Measurements from ENCODE around the gene TMPRSS6.
A peak's percentile ranks its signal among the peaks of the same experiment; 100 is the strongest.

Gene TMPRSS6

DNA sequence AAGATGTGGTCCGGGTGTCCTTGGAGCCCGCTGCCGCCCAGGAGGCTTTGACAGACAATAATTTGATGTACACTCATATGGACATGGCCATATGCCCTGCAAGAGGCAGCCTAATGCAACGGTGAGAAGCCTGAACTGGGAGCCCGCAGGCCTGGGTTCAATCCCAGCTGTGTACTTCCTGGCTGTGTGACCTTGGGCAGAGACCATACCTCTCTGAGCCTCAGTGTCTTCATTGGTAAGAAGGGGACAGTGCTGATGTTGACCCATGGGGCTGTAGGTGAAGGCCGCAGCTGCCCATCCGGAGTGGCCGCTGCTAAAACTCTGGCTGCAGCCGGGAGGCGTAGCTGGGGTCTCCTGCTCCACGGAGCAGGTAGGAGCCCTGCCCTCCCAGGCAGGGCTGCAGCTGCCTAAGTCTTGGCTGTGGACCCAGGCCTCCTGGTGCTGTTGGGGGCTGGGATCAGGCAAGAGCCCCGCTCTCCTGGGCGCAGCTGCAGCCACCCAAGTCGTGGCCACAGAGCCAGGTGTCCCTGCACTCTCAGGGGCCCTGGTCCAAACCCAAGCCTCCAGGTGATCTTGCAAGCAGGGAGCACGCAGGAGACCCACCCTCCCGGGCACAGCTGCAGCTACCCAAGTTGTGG, 31.3 kb upstream of the TMPRSS6 start:
- DNase-seq (ENCODE audit: low read depth in 2 of 2) = no peak

GRCh38 chr22:37139762-37140161, 30.2 kb upstream of the TMPRSS6 start:
- no peak for DNase-seq (ENCODE audit: low read depth in 2 of 2)

DNA sequence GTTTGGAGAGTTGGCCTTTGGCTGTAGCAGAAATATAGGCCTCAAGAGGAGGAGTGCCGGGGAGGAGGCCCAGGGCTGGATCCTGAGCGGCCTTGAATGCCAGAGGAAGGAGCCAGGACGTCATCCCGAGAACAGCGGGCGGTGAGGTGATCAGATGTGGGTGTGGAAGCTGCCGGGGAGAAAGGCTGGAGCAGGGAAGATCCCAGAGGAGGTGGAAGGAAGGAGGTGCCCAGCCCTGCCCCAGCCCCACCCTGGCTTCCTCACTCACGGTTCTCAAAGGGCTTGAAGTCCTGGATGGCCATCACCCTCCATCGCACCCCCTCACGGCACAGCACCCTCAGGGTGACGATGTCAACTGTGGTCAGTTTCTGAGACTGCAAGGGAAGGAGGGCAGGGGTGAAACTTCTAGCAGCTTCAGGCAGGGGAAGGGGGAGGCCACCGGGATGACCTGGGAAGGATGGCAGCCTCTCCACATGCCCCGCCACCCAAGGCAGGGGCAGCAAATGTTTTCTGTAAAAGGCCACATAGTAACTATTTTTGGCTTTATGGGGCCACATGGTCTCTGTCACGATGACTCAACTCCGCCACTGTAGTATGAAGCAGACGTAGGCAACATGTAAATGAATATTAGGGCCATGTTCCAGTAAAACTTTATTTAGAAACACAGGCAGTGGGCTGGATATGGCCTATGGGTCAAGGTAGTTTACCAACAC, 29.5 kb upstream of the TMPRSS6 start:
- DNase-seq (ENCODE audit: low read depth in 2 of 2) = no peak

DNA sequence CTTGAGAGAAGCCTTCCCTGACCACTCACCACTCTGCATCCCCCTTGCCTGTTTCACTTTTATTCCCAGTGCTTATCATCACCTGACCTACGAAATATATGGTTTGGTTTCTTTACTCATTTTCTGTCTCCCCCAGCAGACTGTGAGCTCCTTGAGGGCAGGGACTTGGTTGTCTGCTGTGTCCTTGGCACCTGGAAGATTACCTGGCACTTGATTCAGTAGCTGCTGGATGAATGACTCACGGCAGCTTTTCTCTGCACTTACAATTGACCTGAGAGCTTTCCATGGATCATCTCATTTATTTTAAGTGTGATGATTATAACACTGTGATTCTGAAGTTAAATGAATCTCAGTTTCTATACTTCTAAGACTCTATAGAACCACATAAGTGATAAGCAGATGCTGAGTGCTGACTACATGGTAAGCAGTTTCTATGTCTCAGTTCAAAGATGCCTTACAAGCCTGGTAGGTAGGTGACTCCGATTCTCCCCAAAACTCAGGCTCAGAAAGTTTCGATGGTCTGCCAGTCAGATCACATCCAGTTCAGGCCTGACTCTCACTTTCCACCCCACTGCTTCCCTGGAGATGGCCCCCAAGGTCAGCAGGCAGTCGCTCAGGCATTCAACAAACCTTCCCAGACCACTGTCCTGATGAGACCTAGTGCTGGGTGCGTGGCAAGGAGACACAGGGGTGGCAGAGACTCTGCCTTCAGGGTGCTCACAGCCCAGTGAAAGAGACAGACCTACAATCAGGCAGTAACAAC, 28.6 kb upstream of the TMPRSS6 start:
- no peak for DNase-seq (ENCODE audit: low read depth in 2 of 2)

- no peak for DNase-seq (ENCODE audit: low read depth in 2 of 2)
Measured at GRCh38 chr22:37137131-37137530, 27.6 kb upstream of the TMPRSS6 start.

DNA sequence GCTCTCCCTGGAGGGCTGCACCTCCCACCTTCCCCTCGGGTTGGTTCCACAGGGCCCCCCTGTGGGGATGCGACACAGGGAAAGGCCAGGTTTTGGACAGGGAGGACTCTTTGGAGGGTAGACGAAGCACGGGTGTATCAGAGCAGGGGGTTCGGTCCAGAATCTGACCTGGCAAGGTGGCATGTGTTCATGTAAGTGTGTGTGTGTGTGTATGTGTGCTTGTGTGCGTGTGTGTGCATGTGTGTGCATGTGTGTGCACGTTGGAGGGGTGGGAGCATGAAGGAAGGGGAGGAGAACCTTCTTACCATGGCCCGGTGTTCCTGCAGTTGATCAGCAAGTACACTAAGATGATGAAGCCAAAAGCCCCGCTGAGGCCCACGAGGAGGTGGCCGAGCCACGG, 25.5 kb upstream of the TMPRSS6 start:
- no peak for DNase-seq (ENCODE audit: low read depth in 2 of 2)

DNA sequence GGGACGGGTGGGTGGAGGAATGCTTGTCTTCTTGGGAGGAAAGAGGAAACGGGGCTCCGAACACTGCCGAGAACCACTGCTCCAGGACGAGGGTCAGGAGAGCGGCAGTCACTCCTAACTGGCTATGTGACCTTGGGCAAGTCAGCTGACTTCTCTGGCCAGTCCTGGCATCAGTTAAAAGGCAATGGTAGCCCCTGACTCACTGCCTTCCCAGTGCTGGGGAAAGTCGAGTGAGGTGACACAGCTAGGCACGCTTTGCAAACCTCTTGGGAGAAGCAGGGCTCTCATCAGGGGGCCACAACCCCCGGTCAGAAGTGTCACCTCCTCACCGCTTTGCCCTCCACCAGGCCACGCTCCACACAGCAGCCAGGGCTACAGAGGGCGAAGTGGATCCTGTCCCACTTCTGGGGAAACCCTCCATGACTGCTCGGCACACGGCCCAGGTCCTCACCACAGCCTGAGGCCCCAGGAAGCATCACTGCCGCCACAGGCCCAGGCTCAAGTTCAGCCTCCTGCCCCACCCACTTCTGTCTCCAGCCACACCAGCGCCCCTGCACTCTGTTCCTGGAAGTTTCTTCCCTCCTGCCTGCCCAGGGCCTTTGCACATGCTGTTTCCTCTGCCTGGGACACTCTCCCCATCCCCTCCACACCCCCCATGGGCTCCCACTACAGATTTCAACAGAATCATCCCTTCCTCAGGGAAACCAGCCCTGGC, 23.9 kb upstream of the TMPRSS6 start:
- DNase-seq (ENCODE audit: low read depth in 2 of 2) = no peak

DNA sequence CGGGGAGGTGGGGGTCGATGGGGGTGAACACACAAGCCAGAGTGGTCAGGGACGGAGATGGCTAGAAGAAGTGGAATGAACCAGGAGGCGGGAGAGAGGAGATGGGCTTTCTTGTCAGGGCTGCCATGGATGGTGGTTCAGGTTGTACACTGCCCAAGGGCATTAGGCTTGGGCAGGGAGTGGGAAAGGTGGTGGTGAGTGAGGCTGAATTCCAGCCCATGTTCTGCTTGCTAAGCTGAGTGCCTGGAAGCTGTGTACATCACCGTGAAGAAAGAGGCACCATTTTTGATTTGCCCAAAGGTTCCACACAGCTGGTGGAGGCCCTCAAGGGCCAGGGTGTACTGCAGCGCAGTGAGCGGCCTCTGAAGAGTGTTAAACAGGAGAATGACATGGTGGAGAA, 23.3 kb upstream of the TMPRSS6 start:
- no peak for DNase-seq (ENCODE audit: low read depth in 2 of 2)

GRCh38 chr22:37129866-37130441, 20.4 kb upstream of the TMPRSS6 start:
- DNase-seq (ENCODE audit: low read depth in 2 of 2) = no peak

- DNase-seq (ENCODE audit: low read depth in 2 of 2) = no peak
Measured at GRCh38 chr22:37128555-37129281, 19.2 kb upstream of the TMPRSS6 start.

DNA sequence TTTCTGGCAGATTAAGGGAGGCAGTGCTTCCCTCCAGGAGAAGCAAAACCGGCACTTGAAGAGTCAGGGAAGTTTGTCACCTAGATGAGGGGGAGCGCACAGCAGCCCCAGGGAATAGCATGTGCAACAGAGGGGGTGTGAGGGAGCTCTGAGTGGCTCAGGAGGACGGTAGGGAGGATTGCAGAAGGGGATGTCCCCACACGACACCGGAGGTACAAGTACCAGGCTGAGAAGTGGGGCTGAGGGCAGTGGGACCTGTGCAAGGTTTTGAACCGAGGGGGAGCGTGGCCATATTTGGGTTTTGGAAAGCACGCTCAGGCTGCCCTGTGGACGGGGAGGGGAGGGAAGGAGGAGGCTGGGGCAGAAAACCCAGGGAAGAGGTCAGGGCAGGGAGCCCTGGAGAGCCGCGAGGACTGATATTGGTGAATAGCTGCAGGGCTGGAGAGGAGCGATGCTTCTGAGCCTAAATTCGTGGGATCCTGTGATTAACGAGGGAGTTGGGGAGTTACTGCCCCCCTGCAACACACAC, 17.9 kb upstream of the TMPRSS6 start:
- no peak for DNase-seq (ENCODE audit: low read depth in 2 of 2)

- DNase-seq (ENCODE audit: low read depth in 2 of 2) = peak in 1 of 2 donors; percentile 25
Measured at GRCh38 chr22:37126882-37127281, 17.4 kb upstream of the TMPRSS6 start.

GRCh38 chr22:37126383-37126782, 16.9 kb upstream of the TMPRSS6 start:
- no peak for DNase-seq (ENCODE audit: low read depth in 2 of 2)

GRCh38 chr22:37123649-37124048, 14.1 kb upstream of the TMPRSS6 start:
- DNase-seq (ENCODE audit: low read depth in 2 of 2) = no peak

DNA sequence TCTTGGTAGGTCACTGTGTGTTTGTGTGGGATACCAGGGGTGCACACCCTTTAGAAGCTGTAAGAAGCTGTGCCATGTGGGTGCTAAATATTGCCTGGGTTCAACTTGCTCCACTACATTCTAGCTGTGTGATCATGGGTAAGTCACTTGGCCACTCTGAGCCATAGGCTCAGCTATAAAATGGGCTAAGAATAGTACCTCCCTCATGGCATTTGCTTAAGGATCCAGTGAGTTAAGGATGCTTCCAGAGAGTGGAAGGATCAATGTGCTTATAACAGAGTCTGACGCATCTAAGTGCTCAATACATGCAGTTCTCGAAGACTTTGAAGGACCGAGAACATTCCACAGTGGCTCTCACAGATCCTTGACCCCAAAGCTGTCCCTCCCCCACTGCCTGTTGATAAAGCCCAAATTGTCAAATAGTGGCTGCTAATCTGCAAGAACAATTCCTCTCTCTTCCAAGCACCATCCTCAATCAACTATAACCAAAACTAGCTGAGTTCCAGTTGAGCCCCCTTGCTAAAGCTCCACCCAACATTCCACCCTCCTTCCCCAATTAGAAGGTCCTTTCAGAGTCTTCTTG, 13.2 kb upstream of the TMPRSS6 start:
- no peak for DNase-seq (ENCODE audit: low read depth in 2 of 2)

DNA sequence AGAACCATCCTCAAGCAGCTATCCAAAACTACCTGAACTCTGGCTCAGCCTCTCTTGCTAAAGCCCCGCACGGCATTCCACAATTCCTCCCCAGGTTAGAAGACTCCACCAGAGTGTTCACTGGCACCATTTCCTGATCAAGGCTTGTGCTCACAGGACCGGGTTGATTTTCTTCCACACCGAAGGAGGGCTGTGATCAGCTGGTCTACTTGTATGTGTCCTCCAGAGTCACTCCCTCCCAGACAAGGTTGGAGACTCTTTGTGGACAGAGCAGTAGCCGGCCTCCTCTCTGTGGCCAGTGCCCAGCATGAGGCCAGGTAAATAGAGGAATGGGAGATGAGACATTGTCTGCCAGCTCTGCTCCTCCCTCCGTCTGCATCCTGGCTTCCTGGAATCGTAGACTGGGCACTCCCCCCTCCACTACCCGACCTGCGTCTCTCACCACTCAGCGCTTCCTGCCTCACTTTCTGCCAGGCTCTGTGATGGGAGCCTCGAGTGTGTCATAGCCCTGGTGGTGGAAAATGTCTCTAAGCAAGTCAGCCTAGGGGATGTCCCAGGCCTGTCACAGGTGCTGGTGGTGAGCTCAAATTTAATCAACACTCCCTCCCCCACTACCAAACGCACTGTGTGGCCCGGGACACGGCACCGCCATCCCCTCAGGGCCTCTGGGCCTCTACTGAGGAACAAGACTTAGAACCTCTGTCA, 12.5 kb upstream of the TMPRSS6 start:
- DNase-seq (ENCODE audit: low read depth in 2 of 2) = peak; percentile 75 to 90

DNA sequence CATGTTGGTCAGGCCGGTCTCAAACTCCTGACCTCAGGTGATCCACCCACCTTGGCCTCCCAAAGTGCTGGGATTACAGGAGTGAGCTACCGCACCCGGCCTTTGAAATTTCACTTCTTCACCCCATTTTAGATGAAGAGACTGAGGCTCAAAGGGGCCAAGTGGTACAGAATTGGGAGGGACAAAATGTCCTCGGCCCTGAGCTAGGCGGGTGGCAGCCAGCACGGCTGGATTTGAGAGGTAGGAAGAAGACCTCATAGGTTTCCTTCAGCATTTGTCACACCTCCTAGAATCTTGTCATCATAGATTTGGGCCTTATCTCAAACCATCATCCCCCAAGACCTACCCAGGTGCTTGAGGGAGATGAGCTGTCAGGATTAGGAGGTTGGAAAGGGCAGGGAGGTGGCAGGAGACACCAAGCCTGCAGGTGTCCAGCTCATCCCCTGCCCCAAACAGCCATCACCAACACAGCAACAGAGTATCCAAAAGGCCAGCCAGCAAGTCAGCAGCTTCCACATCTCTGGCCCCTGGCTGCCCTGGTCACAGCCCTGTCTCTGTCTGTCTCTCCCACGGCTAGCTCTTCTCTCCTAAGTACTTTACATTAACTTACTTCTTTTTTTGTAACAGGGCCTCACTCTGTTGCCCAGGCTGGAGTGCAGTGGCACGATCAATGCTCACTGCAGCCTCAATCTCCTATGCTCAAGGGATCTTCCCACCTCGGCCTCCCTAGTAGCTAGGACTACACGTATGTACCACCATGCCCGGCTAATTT, 11.2 kb upstream of the TMPRSS6 start:
- no peak for DNase-seq (ENCODE audit: low read depth in 2 of 2)

GRCh38 chr22:37119872-37120271, 10.4 kb upstream of the TMPRSS6 start:
- DNase-seq (ENCODE audit: low read depth in 2 of 2) = no peak

GRCh38 chr22:37118083-37118482, 8.6 kb upstream of the TMPRSS6 start:
- DNase-seq (ENCODE audit: low read depth in 2 of 2) = no peak
